GM12878 (cell line): ENCODE measurements around the gene HDAC2. TPM values are rescaled to one million over a fixed set of nuclear protein-coding genes. Genes with fewer than 3 reads are reported as not detected.

Source experiments
- ATAC-seq: fragments of 200-7000 bp; cut with Tn5 transposase; 3 replicates; pipeline ENCODE4 v1.9.1; 2020; ENCODE audit warnings: mild to moderate bottlenecking, moderate library complexity
- BruUV-seq: library from RNA; stranded (reverse); fragments of 400-500 nt; replicated peaks from 2 replicates; lab custom pipeline; 2021; lab: Mats Ljungman, UMichigan
- CTCF ChIA-PET: fragments of 300-600 bp; sonication (Branson Sonifier 250); formaldehyde crosslinking; extraction: SDS; loops from one replicate; lab custom pipeline; 2021; ENCODE audit warnings: inconsistent platforms; lab: Yijun Ruan, JAX
- POLR2A ChIA-PET: fragments of 350-600 bp; formaldehyde crosslinking; extraction: SDS; loops from one replicate; lab custom pipeline; 2021; ENCODE audit warnings: inconsistent platforms; lab: Charles Lee
- RAD21 ChIA-PET: fragments of 300-600 bp; sonication (Branson Sonifier 250); formaldehyde crosslinking; loops from one replicate; lab custom pipeline; 2023; ENCODE audit warnings: antibody characterized with exemption; ENCODE audit not compliant: unreplicated experiment; lab: Charles Lee
- SMC1A ChIA-PET: fragments of 300-600 bp; sonication (Branson Sonifier 250); formaldehyde crosslinking; loops from one replicate; lab custom pipeline; 2023; ENCODE audit not compliant: unreplicated experiment, uncharacterized antibody; lab: Charles Lee
- DNase-seq: peaks from one replicate; pipeline ENCODE4 v3.0.0-alpha.2; 2011; ENCODE audit warnings: low read depth, low spot score
- FAIRE-seq: peaks from 3 replicates; lab custom pipeline; 2011; peaks lifted over from hg19 to GRCh38; lab: Jason Lieb, UNC
- H2AFZ ChIP-seq: 2 replicates; pipeline ENCODE4 v1.6.0; 2011; ENCODE audit warnings: low read depth, low read length, control low read depth; ENCODE audit not compliant: control insufficient read depth
- H3K27ac ChIP-seq: 2 replicates; pipeline ENCODE4 v1.5.1; 2011; ENCODE audit warnings: control low read depth; ENCODE audit not compliant: control insufficient read depth, insufficient read depth
- H3K27me3 ChIP-seq, 2 experiments: replicated peaks in 1 of 2; 2 replicates each; pipeline versions ENCODE4 v1.6.0 to v1.6.1; 2011; ENCODE audit warnings: low read length in 1 of 2; ENCODE audit not compliant: control insufficient read depth in 2 of 2, insufficient read depth in 2 of 2
- H3K36me3 ChIP-seq, 2 experiments: 2 replicates each; pipeline ENCODE4 v1.5.1; 2011; ENCODE audit warnings: low read length in 1 of 2; ENCODE audit not compliant: control insufficient read depth in 2 of 2, insufficient read depth in 2 of 2
- H3K4me1 ChIP-seq: 2 replicates; pipeline ENCODE4 v1.6.1; 2011; ENCODE audit warnings: mild to moderate bottlenecking, low read length, moderate library complexity, mixed read lengths; ENCODE audit not compliant: control insufficient read depth, insufficient read depth
- H3K4me2 ChIP-seq: 2 replicates; pipeline ENCODE4 v1.6.0; 2011; ENCODE audit warnings: control low read depth; ENCODE audit not compliant: control insufficient read depth, insufficient read depth
- H3K4me3 ChIP-seq: fragments of 200-600 bp; sonication (generic); 2 replicates; pipeline ENCODE4 v1.5.1; 2016
- H3K79me2 ChIP-seq: 2 replicates; pipeline ENCODE4 v1.6.0; 2011; ENCODE audit warnings: low read length; ENCODE audit not compliant: control insufficient read depth, insufficient read depth
- H3K9ac ChIP-seq: 2 replicates; pipeline ENCODE4 v1.8.0; 2011; ENCODE audit warnings: low read length, control low read depth, mixed read lengths; ENCODE audit not compliant: control insufficient read depth, insufficient read depth
- H3K9me3 ChIP-seq: replicated peaks from 3 replicates; pipeline ENCODE4 v1.5.1; 2011; ENCODE audit warnings: mild to moderate bottlenecking, low read length; ENCODE audit not compliant: control insufficient read depth, insufficient read depth
- H4K20me1 ChIP-seq: 2 replicates; pipeline ENCODE4 v1.6.0; 2011; ENCODE audit not compliant: control insufficient read depth, insufficient read depth
- CHD2 ChIP-seq: IDR thresholded peaks from 2 replicates; pipeline ENCODE4 v1.6.1; 2011; ENCODE audit warnings: low read depth, low read length, improper control_type of control experiment, borderline replicate concordance
- CTCF ChIP-seq, 3 experiments: IDR thresholded peaks in 2 of 3; conservative IDR thresholded peaks in 1 of 3; 2 replicates each; pipeline ENCODE4 v1.5.1; 2011; ENCODE audit warnings: low read depth in 3 of 3, low read length in 3 of 3, mild to moderate bottlenecking in 3 of 3, control low read depth in 2 of 3, moderate library complexity in 2 of 3, inconsistent platforms in 1 of 3, mixed read lengths in 1 of 3; ENCODE audit not compliant: control insufficient read depth in 2 of 3, insufficient read depth in 1 of 3; ENCODE audit errors: extremely low read depth in 1 of 3
- POU2F2 ChIP-seq: IDR thresholded peaks from 3 replicates; pipeline ENCODE4 v1.6.1; 2011; ENCODE audit warnings: low read depth, mild to moderate bottlenecking, low read length, borderline replicate concordance
- RAD21 ChIP-seq: IDR thresholded peaks from 2 replicates; pipeline ENCODE4 v1.6.1; 2011; ENCODE audit warnings: mild to moderate bottlenecking, low read depth, low read length, moderate library complexity; ENCODE audit not compliant: insufficient read depth
- SMC3 ChIP-seq: IDR thresholded peaks from 2 replicates; pipeline ENCODE4 v1.6.1; 2011; ENCODE audit warnings: low read length, improper control_type of control experiment, borderline replicate concordance
- YY1 ChIP-seq: IDR thresholded peaks from 2 replicates; pipeline ENCODE4 v1.6.1; 2011; ENCODE audit warnings: low read depth, mild to moderate bottlenecking, low read length
- in situ Hi-C: fragments of 300-500 bp; cut with MboI; formaldehyde crosslinking; loops from 9 replicates; pipeline ENCODE4 v1.14.3; 2018; ENCODE audit warnings: mixed read lengths
- intact Hi-C: fragments of 100-400 bp; cut with micrococcal nuclease; formaldehyde crosslinking; loops from one replicate; pipeline ENCODE4 v1.14.2; 2022; ENCODE audit not compliant: unreplicated experiment
- polyA plus RNA-seq, 11 experiments: library from polyadenylated mRNA; depleted of rRNA in 4 of 11; unstranded in 6 of 11; stranded (reverse) in 5 of 11; fragments of >200 nt; fragmentation: Nextera tagmentation in 4 of 11; fragmentation: Illumina TruSeq in 1 of 11; extraction: Ambion mirVana in 4 of 11; extraction: Trizol in 1 of 11; gene quantifications; 1 replicate in 1 of 11; 2 replicates in 10 of 11; pipeline versions ENCODE4 v1.2.1 to v1.2.3, GENCODE V29; 2011 to 2016; ENCODE audit warnings: inconsistent platforms in 2 of 11, missing spikeins in 2 of 11, low read depth in 1 of 11
- total RNA-seq, 4 experiments: library from RNA; depleted of rRNA in 3 of 4; stranded (reverse); fragments of >200 nt in 3 of 4; fragmentation: Illumina TruSeq in 1 of 4; extraction: Trizol in 1 of 4; gene quantifications; 2 replicates each; pipeline versions ENCODE4 v1.2.1 to v1.2.3, GENCODE V29; 2013 to 2021
- TF ChIP-seq, protein P1 (sequence below): fragments of 450-650 bp; IDR thresholded peaks from 2 replicates; pipeline ENCODE4 v1.6.1; 2016; ENCODE audit warnings: mild to moderate bottlenecking

The HDAC2 gene
- total and polyA plus RNA-seq, 10 of the 15 experiments (the other 5 are each of a cell fraction or from before 2014, with no cell fraction given) = 40.4 to 210 (median 114) TPM

DNA sequence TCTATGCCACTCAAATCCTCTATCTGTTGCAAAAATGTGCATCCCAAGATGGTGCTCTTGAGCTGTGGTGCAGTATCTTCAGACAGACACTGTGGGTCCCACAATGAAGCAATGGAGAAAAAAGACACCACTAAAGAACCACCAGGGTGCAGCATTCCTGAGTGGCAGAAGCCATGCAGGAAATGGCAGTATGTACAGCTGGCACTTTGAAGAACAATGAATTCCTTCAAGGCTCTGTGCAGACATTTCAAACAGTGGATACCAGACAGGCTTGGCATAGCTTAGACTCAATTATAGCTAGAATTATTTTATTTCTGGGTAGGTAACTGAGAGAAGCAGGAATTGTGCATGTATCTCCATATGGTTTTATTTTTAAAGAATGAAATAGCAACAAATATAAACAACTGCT is 24.0 kb upstream of the HDAC2 start:
- H3K4me3 ChIP-seq = no peak overlapping the region
- CTCF ChIA-PET = interaction anchor here (0.9 to 3.9 kb wide), 7 partner anchors 9 to 310 kb away, joined by 3 to 27 read pairs (median 3); no protein-coding TSS in a partner anchor
- POLR2A ChIA-PET = no interaction called here
- H4K20me1 ChIP-seq = no peaks in the 10 kb centered on the region
- TF ChIP-seq POU2F2 (no peak), CHD2 (no peak), YY1 (peak; percentile 36; the same call in 1 of the 2 replicates), CTCF (IDR thresholded peaks at IDR 0.05 in 2 of 3, conservative IDR thresholded peaks at IDR 0.05 in 1 of 3; ENCODE audit: control insufficient read depth in 2 of 3, extremely low read depth in 1 of 3, insufficient read depth in 1 of 3, low read depth in 3 of 3, low read length in 3 of 3) (peak; percentile 48 to 68 (median 54)), RAD21 (peak; percentile 57), SMC3 (peak; percentile 57; the same call in 1 of the 2 replicates)
- TF ChIP-seq, protein P1, sequence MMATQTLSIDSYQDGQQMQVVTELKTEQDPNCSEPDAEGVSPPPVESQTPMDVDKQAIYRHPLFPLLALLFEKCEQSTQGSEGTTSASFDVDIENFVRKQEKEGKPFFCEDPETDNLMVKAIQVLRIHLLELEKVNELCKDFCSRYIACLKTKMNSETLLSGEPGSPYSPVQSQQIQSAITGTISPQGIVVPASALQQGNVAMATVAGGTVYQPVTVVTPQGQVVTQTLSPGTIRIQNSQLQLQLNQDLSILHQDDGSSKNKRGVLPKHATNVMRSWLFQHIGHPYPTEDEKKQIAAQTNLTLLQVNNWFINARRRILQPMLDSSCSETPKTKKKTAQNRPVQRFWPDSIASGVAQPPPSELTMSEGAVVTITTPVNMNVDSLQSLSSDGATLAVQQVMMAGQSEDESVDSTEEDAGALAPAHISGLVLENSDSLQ = peak; percentile 31; the same call in 1 of the 2 replicates
- H3K27me3 ChIP-seq = no peaks in the 10 kb centered on the region; a peak in 1 of 4 replicates
- RAD21 ChIA-PET = interaction anchor here (1.9 kb wide), 1 partner anchor 114 kb away, joined by 5 read pairs; no protein-coding TSS in a partner anchor
- no peak for DNase-seq
- no peak overlapping the region for H3K9ac ChIP-seq
- FAIRE-seq = peak; percentile 59
- intact Hi-C loops = loop anchor here (1.0 kb wide), 1 partner anchor 113 kb away; no protein-coding TSS in a partner anchor
- BruUV-seq = no TSS peak
- H3K27ac ChIP-seq = no peak overlapping the region
- no peak overlapping the region for H3K4me2 ChIP-seq
- peak; percentile 96 for ATAC-seq
- H3K9me3 ChIP-seq = no peaks in the 10 kb centered on the region
- SMC1A ChIA-PET = interaction anchor here (0.9 to 2.5 kb wide), 5 partner anchors 8 to 310 kb away, joined by 3 to 9 read pairs (median 4); no protein-coding TSS in a partner anchor
- H3K36me3 ChIP-seq = no peaks in the 10 kb centered on the region
- no peak overlapping the region for H2AFZ ChIP-seq
- in situ Hi-C loops = no loop called here
- no peaks in the 10 kb centered on the region for H3K79me2 ChIP-seq
- no peaks in the 10 kb centered on the region for H3K4me1 ChIP-seq
